HG03175 (cell line): ENCODE data around the gene KLHDC7B.

Experiments used
- ATAC-seq: cut with Tn5 transposase; IDR thresholded peaks from one replicate; pipeline ENCODE4 v1.9.1; 2021; ENCODE audit warnings: mild to moderate bottlenecking, moderate library complexity; ENCODE audit not compliant: unreplicated experiment

Gene KLHDC7B

DNA sequence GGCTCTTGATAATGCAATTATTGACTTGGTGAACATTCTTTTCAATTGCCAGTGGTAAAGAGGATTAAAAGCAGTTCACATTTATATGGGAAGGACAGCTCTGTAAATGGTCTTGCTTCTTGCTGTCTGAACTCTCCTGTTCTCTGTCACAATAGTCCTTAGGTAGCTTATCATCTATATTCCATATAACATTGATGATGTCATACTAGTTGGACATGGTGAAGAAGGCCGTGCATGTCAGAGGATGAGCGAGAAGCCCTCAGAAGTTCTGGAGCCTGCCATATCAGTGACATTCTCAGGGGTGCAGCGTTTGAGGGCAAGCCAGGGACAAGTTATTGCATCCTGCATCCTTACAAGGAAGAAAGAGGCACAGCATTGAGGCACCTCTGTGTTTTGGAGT lies 39.5 kb downstream of the KLHDC7B start:
- no peak for ATAC-seq

DNA sequence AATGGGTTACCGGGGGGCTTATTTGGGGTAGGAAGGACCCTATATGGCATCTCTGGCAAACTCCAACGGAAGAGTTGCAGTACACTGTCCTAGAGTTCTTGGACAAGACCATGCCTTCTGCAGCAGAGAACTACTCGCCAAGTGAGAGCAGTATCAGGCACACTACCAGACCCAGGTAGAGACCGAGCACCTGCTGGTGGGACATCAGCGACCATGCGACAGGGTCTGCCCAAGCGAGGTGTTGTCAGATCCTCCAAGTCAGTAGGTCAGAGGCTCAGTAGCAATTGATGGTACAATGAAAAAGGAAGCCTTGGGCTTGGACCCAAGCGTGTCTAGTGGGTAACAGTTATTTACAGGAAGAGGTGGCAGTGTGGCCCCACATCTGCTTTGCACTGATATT lies 40.1 kb downstream of the KLHDC7B start:
- no peak for ATAC-seq

DNA sequence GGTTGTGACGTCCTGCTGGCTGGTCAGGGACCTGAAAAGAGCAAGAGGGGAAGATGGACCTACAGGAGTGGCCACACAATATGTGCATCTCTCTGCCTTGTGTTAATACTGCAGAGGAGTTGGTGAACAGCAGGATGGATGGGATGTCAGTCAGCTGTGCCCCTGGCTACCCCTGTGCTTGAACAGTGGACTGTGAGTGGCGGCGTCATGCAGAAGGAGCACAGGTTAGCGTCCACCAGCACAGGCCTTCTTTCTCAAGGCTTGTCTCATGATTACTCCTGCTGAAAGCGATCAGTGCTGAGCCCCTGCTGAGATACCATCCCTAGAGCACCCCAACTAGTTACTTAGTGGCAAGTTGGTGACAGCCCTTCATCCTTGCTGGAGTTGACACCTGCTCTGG lies 40.7 kb downstream of the KLHDC7B start:
- ATAC-seq: no peak

- no peak for ATAC-seq
These were observed 41.7 kb downstream of the KLHDC7B start for GRCh38 chr22:50587407-50587806.

- no peak for ATAC-seq
These were observed 49.5 kb downstream of the KLHDC7B start for GRCh38 chr22:50595189-50595588.

DNA sequence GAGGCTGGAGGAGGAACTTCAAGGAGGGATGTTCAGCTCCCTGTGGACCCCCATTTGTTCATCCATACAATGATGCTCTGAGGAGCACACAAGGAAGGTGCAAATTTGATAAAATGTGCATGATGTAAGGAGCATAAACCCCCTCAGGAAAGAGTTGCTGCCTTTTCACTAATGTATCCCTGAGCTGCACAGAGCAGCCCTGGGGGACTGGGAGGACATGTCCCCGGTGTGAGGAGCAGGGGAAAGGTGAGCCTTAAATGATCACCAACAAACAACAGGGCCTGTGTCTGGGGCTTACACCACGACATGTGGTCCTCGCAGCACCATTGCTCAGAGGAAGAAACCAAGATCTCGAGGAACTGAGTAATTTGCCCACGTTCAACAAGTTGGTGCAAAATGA lies 51.4 kb downstream of the KLHDC7B start:
- no peak for ATAC-seq

DNA sequence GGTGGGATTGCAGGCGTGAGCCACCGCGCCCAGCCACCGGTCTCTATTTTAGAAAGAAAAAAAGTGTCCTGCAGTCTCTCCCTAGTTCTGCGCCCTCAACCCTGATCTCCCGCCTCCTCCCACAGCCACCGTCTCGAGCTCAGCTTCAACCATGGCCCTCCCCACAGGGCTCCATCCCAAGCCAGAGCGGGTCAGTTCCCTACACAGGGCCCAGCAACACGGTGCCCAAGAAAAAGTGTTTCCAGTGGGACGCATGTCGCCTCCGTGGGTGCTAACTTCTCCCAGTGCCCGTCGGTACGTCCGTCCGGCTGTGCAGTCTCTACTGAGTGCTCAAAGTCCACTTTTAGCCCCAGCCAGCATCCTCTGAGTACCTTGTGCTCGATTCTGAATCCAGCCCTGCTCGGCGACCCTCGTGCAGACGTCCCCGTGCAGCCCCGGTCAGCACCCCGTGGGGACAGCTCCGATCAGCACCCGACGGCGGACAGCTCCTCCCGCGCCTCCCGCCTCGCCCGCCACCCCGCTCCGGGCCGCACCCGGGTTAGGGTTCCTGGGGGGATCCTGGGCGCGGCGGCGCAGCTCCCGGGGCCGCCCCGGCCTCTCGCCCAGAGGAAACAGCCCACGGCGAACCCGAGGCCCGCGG lies 54.2 kb downstream of the KLHDC7B start:
- ATAC-seq: no peak

GRCh38 chr22:50600538-50600937 lies 54.8 kb downstream of the KLHDC7B start, which contains the start of gene MAPK8IP2:
TSS of gene MAPK8IP2 (plus strand) at chr22:50600793. CDS start at chr22:50600819, 26 bp downstream.
- no peak for ATAC-seq
